HepG2 (cell line): Measurements from ENCODE around the gene BMI1.

Source experiments
- ATF4 ChIP-seq, 2 experiments: fragments of 450-650 bp in 1 of 2; sonication (generic) in 1 of 2; formaldehyde crosslinking; IDR thresholded peaks; 2 replicates each; pipeline versions ENCODE4 v1.5.0 to v1.8.0; 2020 to 2022; ENCODE audit warnings: mild to moderate bottlenecking in 1 of 2, missing genetic modification reagents in 1 of 2
- BCL6 ChIP-seq: IDR thresholded peaks from 2 replicates; pipeline ENCODE4 v1.6.1; 2016; ENCODE audit warnings: missing genetic modification reagents, missing compliant biosample characterization
- CTCF ChIP-seq: sonication (generic); formaldehyde crosslinking; IDR thresholded peaks from 2 replicates; pipeline ENCODE4 v1.5.0; 2020; ENCODE audit warnings: mild to moderate bottlenecking, missing genetic modification reagents, moderate library complexity
- GLI4 ChIP-seq: sonication (generic); formaldehyde crosslinking; IDR thresholded peaks from 2 replicates; pipeline ENCODE4 v1.5.1; 2020; ENCODE audit warnings: missing genetic modification reagents, mild to moderate bottlenecking, moderate library complexity, borderline replicate concordance
- JUN ChIP-seq: sonication (generic); formaldehyde crosslinking; IDR thresholded peaks from 2 replicates; pipeline ENCODE4 v1.4.0; 2020; ENCODE audit warnings: mild to moderate bottlenecking, missing genetic modification reagents
- KLF12 ChIP-seq: sonication (generic); formaldehyde crosslinking; IDR thresholded peaks from 2 replicates; pipeline ENCODE4 v1.4.0; 2020; ENCODE audit warnings: missing genetic modification reagents, borderline replicate concordance
- RFX5 ChIP-seq: IDR thresholded peaks from 2 replicates; pipeline ENCODE4 v1.6.1; 2011; ENCODE audit warnings: low read depth, low read length, improper control_type of control experiment
- SETDB1 ChIP-seq: sonication (generic); formaldehyde crosslinking; IDR thresholded peaks from 2 replicates; pipeline ENCODE4 v1.5.1; 2020; ENCODE audit warnings: missing genetic modification reagents, mild to moderate bottlenecking, borderline replicate concordance
- TCF12 ChIP-seq, 2 experiments: fragments of 450-650 bp in 1 of 2; sonication (generic) in 1 of 2; formaldehyde crosslinking in 1 of 2; IDR thresholded peaks; 2 replicates each; pipeline versions ENCODE4 v1.6.1 to v1.8.0; 2017 to 2022; ENCODE audit warnings: antibody characterized with exemption in 1 of 2, mild to moderate bottlenecking in 1 of 2, missing genetic modification reagents in 1 of 2, moderate library complexity in 1 of 2
- ZNF576 ChIP-seq: sonication (generic); formaldehyde crosslinking; IDR thresholded peaks from 2 replicates; pipeline ENCODE4 v1.4.0; 2020; ENCODE audit warnings: mild to moderate bottlenecking, missing genetic modification reagents
- ZNF790 ChIP-seq: sonication (generic); formaldehyde crosslinking; IDR thresholded peaks from 2 replicates; pipeline ENCODE4 v1.8.0; 2022; ENCODE audit warnings: missing genetic modification reagents, mild to moderate bottlenecking, borderline replicate concordance
- ZSCAN20 ChIP-seq: sonication (generic); formaldehyde crosslinking; IDR thresholded peaks from 2 replicates; pipeline ENCODE4 v1.4.0; 2020; ENCODE audit warnings: missing genetic modification reagents, mild to moderate bottlenecking, borderline replicate concordance
- ZZZ3 ChIP-seq: sonication (generic); formaldehyde crosslinking; IDR thresholded peaks from 2 replicates; pipeline ENCODE4 v1.4.0; 2020; ENCODE audit warnings: missing genetic modification reagents, mild to moderate bottlenecking, borderline replicate concordance

- TF ChIP-seq ZNF576 (CRISPR knock-in tag) (no peak), CTCF (CRISPR knock-in tag) (no peak), RFX5 (no peak), ATF4 (CRISPR knock-in tag; IDR thresholded peaks at IDR 0.05) (no peak), TCF12 (IDR thresholded peaks at IDR 0.05) (no peak), TCF12 (CRISPR knock-in tag; IDR thresholded peaks at IDR 0.05) (no peak), GLI4 (CRISPR knock-in tag) (no peak), ZZZ3 (CRISPR knock-in tag) (no peak), SETDB1 (no peak), ZSCAN20 (no peak), ZNF790 (CRISPR knock-in tag) (no peak), KLF12 (CRISPR knock-in tag) (no peak), JUN (no peak), BCL6 (CRISPR knock-in tag) (no peak)
Measured at GRCh38 chr10:22326145-22326702, 5.3 kb downstream of the BMI1 start.
